Skeletal muscle tissue (tissue), 4 donors: Measurements from ENCODE around the gene FBXL20. TPM values are rescaled to one million over a fixed set of nuclear protein-coding genes. Genes with fewer than 3 reads are reported as not detected.
"Not testable (repeated sequence)": the region's sequence is repeated elsewhere in the genome, so short reads cannot be mapped to it uniquely, and the experiment has no call there.

Experiments
- H3K27ac ChIP-seq: one replicate; pipeline ENCODE4 v1.7.0; 2013; ENCODE audit warnings: mild to moderate bottlenecking, low read depth, low read length, inconsistent platforms
- H3K27me3 ChIP-seq, 3 donors: one replicate each; pipeline ENCODE4 v1.7.0; 2013; ENCODE audit warnings: low read length in 3 of 3; ENCODE audit not compliant: control insufficient read depth in 3 of 3, insufficient read depth in 3 of 3
- H3K36me3 ChIP-seq, 3 donors: one replicate each; pipeline ENCODE4 v1.7.0; 2013; ENCODE audit warnings: low read length in 3 of 3; ENCODE audit not compliant: control insufficient read depth in 3 of 3, insufficient read depth in 3 of 3
- H3K4me1 ChIP-seq, 3 donors: one replicate each; pipeline ENCODE4 v1.7.0; 2013; ENCODE audit warnings: low read length in 3 of 3, mild to moderate bottlenecking in 3 of 3; ENCODE audit not compliant: control insufficient read depth in 3 of 3, insufficient read depth in 3 of 3
- H3K4me3 ChIP-seq, 3 donors: one replicate each; pipeline ENCODE4 v1.7.0; 2013; ENCODE audit warnings: low read length in 3 of 3
- H3K9ac ChIP-seq, 3 donors: one replicate each; pipeline ENCODE4 v1.7.0; 2013; ENCODE audit warnings: low read length in 3 of 3, mild to moderate bottlenecking in 3 of 3, moderate library complexity in 2 of 3, low read depth in 1 of 3
- H3K9me3 ChIP-seq, 3 donors: one replicate each; pipeline ENCODE4 v1.7.0; 2013; ENCODE audit warnings: low read length in 3 of 3; ENCODE audit not compliant: control insufficient read depth in 3 of 3
- total RNA-seq: library from RNA; depleted of rRNA; stranded (reverse); fragments of >200 nt; gene quantifications from one replicate; pipeline ENCODE4 v1.2.3, GENCODE V29; 2014
- donor health status: Osteomylitis.

FBXL20 gene
- total RNA-seq, 1 donor from 2014 or later: 6.3 TPM

DNA sequence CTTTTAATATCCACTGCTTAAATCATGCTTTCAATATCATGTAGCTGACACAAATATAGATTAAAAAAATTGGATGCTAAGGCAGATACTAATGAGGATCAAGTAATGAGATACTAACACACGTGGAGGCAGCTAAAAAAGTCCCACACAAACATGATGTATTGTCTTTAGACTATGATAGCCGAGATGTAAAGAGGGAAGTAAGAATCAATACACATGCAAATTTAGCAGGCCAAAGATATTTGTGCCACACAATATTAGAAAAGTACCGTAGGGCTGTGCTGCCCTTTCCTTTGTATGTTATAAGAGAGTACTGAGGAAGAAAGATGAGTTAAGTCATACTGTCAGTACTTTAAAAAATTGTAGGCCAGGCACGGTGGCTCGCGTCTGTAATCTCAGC is 124.3 kb downstream of the FBXL20 start:
- Histone ChIP-seq H3K4me1 (peaks cover 0 to 4% (median 2%) of the 10 kb centered on the region in 3 donors), H3K9ac (no peak overlapping the region), H3K4me3 (no peak overlapping the region), H3K36me3 (peaks cover 0 to 23% (median 21%) of the 10 kb centered on the region in 3 donors), H3K27me3 (no peaks in the 10 kb centered on the region), H3K9me3 (no peaks in the 10 kb centered on the region), H3K27ac (no peak overlapping the region)

DNA sequence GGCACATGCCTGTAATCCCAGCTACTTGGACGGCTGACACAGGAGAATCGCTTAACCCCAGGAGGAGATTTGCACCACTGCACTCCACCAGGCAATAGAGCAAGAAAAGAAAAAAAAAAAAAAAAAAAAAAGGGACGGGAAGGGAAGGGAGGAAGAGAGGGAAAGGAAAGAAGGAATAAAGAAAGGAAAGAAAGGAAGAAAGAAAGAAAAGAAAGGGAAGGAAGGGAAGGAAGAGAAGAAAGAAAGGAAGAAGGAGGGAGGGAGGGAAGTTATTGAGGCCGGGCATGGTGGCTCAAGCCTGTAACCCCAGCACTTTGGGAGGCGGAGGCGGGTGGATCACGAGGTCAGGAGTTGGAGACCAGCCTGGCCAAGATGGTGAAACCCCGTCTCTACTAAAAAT is 125.3 kb downstream of the FBXL20 start:
- Histone ChIP-seq H3K9me3 (no peaks in the 10 kb centered on the region), H3K4me3 (no peak overlapping the region), H3K27me3 (no peaks in the 10 kb centered on the region), H3K27ac (no peak overlapping the region), H3K36me3 (peaks cover 0 to 22% (median 21%) of the 10 kb centered on the region in 3 donors), H3K4me1 (peaks cover 0 to 4% (median 2%) of the 10 kb centered on the region in 3 donors), H3K9ac (no peak overlapping the region)

DNA sequence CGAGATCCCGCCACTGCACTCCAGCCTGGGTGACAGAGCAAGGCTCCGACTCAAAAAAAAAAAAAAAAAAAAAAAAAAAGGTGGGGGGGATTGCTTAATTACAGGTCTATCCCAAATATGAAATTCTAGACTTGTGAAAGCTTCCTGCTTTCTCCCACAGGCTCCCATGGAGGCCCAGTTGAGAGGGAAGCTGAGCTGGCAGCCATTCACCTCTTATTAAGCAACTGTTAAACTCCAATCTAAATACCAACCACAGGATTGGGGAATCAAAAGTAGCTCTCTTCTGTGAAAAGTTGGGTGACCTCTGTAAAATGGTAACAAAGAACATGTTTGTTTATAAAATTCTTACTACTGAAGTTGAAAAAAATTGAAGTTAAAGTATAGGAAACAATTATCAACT is 129.9 kb downstream of the FBXL20 start:
- Histone ChIP-seq H3K4me1 (no peaks in the 10 kb centered on the region), H3K9me3 (no peaks in the 10 kb centered on the region), H3K9ac (no peak overlapping the region), H3K27me3 (no peaks in the 10 kb centered on the region), H3K36me3 (peaks cover 10 to 20% (median 19%) of the 10 kb centered on the region in 3 donors), H3K27ac (no peak overlapping the region), H3K4me3 (no peak overlapping the region)

DNA sequence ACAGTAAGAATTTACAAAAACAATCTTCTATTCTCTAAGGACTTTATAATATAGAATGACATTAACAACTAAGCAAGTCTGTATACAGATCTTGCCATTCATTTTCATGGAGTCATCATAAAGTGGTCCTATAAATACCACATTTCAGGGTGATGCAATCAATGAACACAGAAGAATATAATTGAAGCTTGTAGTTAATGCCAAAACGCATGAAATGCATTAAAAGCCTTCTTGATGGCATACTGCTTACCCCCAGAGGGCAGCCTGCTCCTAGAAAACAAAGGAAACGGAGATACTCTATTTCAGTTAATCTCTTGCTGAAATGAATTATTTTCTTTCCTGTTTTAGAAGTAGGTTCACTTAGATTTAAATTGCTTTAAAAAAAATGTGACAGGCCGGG is 130.5 kb downstream of the FBXL20 start:
- H3K27ac ChIP-seq: no peak overlapping the region
- no peak overlapping the region for H3K4me3 ChIP-seq
- no peaks in the 10 kb centered on the region for H3K27me3 ChIP-seq
- peaks cover 10 to 20% (median 19%) of the 10 kb centered on the region in 3 donors for H3K36me3 ChIP-seq
- no peaks in the 10 kb centered on the region for H3K4me1 ChIP-seq
- no peak overlapping the region for H3K9ac ChIP-seq
- no peaks in the 10 kb centered on the region for H3K9me3 ChIP-seq

DNA sequence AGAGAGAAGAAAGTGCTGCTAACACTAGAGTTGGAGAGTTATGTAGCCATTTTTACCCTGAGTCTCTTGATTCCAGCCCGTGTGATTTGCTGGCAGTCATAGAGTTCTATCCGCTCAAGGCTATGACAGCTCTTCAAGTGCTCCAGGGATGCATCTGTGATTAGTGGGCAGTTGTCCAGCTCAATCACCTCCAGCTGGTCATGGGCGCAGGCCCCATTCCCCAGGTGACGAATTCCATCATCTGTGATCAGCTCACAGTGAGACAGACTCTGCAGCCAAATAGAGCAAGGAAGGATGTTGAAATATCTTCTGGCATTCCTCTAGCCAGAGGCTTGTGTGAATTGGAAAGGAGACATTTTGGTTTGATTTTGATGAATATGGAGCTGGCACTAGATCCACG is 137.3 kb downstream of the FBXL20 start:
- Histone ChIP-seq H3K9me3 (no peaks in the 10 kb centered on the region), H3K9ac (no peak overlapping the region), H3K4me1 (peaks cover 0 to 2% (median 2%) of the 10 kb centered on the region in 3 donors), H3K27ac (no peak overlapping the region), H3K27me3 (no peaks in the 10 kb centered on the region), H3K36me3 (peaks cover 24 to 37% (median 28%) of the 10 kb centered on the region in 3 donors), H3K4me3 (no peak overlapping the region)

DNA sequence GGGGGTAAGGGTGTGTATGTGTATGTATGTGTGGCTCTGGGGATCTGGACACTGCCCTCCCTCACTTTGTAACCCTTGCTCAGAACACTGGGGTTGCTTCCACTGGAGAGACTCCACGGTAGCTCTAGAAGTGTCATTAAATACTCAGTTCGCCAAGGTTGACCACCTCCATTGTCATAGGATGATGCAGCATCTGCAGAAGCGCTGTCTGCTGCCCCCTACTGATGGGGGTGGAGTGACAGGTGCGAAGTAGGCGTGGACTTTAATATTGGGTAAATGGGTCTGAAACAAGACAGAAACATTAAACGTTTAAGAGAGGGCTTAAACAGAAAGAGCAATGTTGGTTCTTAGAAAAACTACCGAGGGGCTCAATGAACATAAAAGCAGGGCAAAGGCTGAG is 140.1 kb downstream of the FBXL20 start:
- Histone ChIP-seq H3K36me3 (peaks cover 19 to 45% (median 39%) of the 10 kb centered on the region in 3 donors), H3K9me3 (no peaks in the 10 kb centered on the region), H3K9ac (no peak overlapping the region), H3K4me1 (peaks cover 0 to 2% (median 2%) of the 10 kb centered on the region in 3 donors), H3K27ac (no peak overlapping the region), H3K4me3 (no peak overlapping the region), H3K27me3 (no peaks in the 10 kb centered on the region)

DNA sequence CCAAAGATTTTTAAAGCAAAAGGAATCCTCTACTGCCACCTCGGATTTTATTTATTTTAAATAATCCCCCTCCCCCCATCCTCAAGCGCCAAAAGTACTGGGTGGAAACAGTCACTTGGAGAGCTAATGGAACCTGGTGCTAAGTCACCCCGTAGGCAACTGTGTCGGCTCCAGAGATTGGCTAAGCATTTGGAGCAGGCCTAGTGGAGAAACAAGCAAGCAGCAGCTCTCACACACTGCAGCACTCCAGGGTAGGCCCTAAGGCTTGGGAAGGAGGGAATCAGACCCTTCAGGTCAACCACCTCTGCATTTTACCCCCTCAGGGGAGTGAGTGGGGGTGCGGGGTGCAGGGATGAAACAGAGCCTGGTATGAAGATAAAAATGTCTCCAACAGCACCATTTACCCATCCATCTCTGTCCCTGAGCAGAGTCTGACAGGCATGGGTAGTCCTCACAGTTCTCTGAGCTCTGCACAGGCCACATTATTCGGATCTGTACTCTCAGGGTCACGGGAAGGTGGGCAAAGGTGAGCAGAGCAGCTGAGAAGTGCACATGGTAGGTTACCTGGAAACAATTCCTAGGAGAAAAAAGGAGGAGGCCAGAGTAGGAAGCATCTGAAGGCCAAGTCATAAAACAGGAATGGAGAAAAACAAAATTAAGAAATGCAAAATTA is 148.5 kb downstream of the FBXL20 start:
- H3K9ac ChIP-seq: no peak overlapping the region
- peaks cover 4 to 23% (median 11%) of the 10 kb centered on the region in 3 donors for H3K36me3 ChIP-seq
- no peaks in the 10 kb centered on the region for H3K27me3 ChIP-seq
- H3K4me1 ChIP-seq: no peaks in the 10 kb centered on the region
- H3K4me3 ChIP-seq: no peak overlapping the region
- no peak overlapping the region for H3K27ac ChIP-seq
- no peaks in the 10 kb centered on the region for H3K9me3 ChIP-seq

DNA sequence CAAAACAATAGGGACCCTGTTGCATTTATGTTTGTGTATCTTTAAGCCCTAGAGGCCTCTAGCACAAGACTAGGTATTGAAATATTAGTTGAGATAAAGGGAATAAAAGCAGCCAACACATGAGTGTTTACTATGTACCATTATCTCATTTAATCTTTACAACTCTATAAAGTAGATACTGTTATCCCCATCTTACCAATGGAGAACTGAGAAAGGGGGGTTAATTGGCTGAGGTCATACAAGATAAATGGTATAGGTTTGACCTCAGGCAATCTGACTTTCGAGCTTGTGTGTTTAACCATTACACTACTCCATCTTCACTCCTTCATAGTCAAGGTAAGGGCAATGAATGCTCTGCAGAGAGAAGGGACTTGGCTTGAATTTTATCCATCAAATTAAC is 149.4 kb downstream of the FBXL20 start:
- H3K9me3 ChIP-seq: no peaks in the 10 kb centered on the region
- no peak overlapping the region for H3K27ac ChIP-seq
- no peaks in the 10 kb centered on the region for H3K4me1 ChIP-seq
- no peak overlapping the region for H3K9ac ChIP-seq
- H3K36me3 ChIP-seq: peaks cover 0 to 15% (median 4%) of the 10 kb centered on the region in 3 donors
- no peak overlapping the region for H3K4me3 ChIP-seq
- H3K27me3 ChIP-seq: no peaks in the 10 kb centered on the region

DNA sequence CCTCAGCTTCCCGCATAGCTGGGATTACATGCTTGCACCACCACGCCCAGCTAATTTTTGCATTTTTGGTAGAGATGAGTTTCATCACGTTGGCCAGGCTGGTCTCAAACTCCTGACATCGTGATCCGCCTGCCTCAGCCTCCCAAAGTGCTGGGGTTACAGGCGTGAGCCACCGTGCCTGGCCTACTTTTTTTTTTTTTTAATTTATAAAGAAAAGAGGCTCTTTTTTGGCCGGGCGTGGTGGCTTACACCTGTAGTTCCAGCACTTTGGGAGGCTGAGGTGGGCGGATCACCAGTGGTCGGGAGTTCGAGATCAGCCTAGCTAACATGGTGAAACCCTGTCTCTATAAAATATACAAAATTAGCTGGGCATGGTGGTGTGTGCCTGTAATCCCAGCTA is 151.3 kb downstream of the FBXL20 start:
- H3K4me1 ChIP-seq, H3K9ac ChIP-seq, H3K9me3 ChIP-seq, H3K27me3 ChIP-seq, H3K4me3 ChIP-seq, H3K27ac ChIP-seq: not testable (repeated sequence)
- H3K36me3 ChIP-seq: peaks cover 0 to 15% (median 4%) of the 10 kb centered on the region in 3 donors

DNA sequence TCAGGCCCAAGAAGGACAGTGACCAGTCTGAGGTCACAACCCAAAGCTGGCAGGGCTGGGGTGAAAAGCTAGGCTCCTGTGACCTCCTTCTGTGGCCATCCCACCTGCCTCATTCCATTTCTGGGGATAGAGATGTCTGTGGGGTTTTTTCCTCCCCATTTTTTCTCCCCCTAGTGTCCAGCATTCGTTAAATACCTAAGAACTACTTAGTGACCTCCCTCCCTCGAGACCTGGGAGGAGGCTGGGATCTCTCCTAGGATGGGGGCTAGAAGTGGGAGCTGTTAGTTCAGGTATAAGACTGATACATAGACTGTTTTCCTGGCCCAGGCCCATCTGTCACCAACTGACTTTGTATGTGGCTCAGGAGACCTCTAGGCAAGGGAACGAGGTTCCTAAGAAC is 155.2 kb downstream of the FBXL20 start:
- H3K4me1 ChIP-seq: peaks cover 5 to 7% (median 6%) of the 10 kb centered on the region in 3 donors
- H3K9me3 ChIP-seq: no peaks in the 10 kb centered on the region
- H3K4me3 ChIP-seq: no peak overlapping the region
- H3K36me3 ChIP-seq: no peaks in the 10 kb centered on the region
- no peak overlapping the region for H3K9ac ChIP-seq
- peaks cover 0 to 4% (median 0%) of the 10 kb centered on the region in 3 donors for H3K27me3 ChIP-seq
- no peak overlapping the region for H3K27ac ChIP-seq
